Adrenal gland (tissue), 12 donors: Measurements from ENCODE around the gene CLEC16A. TPM values are rescaled to one million over a fixed set of nuclear protein-coding genes. Genes with fewer than 3 reads are reported as not detected.
"Not testable (repeated sequence)": the region's sequence is repeated elsewhere in the genome, so short reads cannot be mapped to it uniquely, and the experiment has no call there.

Experiments used
- DNase-seq, 7 donors: peaks; one replicate each; pipeline ENCODE4 v3.0.0-alpha.2; 2019 to 2020
- H3K27ac ChIP-seq, 5 donors: fragments of 200-600 bp; sonication (generic) in 4 of 5; 1 replicate in 3 of 5; 2 replicates in 2 of 5; pipeline versions ENCODE4 v1.5.1 to v1.8.0; 2016 to 2020; ENCODE audit warnings: mild to moderate bottlenecking in 1 of 5
- H3K27me3 ChIP-seq: fragments of 200-600 bp; 2 replicates; pipeline ENCODE4 v1.8.0; 2021
- H3K36me3 ChIP-seq, 2 donors: fragments of 200-600 bp; replicated peaks in 1 of 2; 1 replicate in 1 of 2; 2 replicates in 1 of 2; pipeline versions ENCODE4 v1.5.1 to v1.8.0; 2018 to 2022
- H3K4me1 ChIP-seq, 2 donors: fragments of 200-600 bp; replicated peaks in 1 of 2; 1 replicate in 1 of 2; 2 replicates in 1 of 2; pipeline versions ENCODE4 v1.5.1 to v1.8.0; 2018 to 2021
- H3K4me3 ChIP-seq, 4 donors: fragments of 200-600 bp; sonication (generic) in 3 of 4; one replicate each; pipeline ENCODE4 v1.5.1; 2016 to 2018
- H3K9me3 ChIP-seq, 3 donors: fragments of 200-600 bp; sonication (generic) in 1 of 3; replicated peaks in 1 of 3; 1 replicate in 2 of 3; 2 replicates in 1 of 3; pipeline versions ENCODE4 v1.5.1 to v1.8.0; 2016 to 2021
- CTCF ChIP-seq, 6 experiments: fragments of 450-650 bp in 4 of 6; fragments of 200-600 bp in 2 of 6; sonication (generic) in 1 of 6; IDR thresholded peaks; 1 replicate in 5 of 6; 2 replicates in 1 of 6; pipeline versions ENCODE4 v1.5.1 to v1.8.0; 2016 to 2021; ENCODE audit warnings: antibody characterized with exemption in 6 of 6, mild to moderate bottlenecking in 2 of 6, moderate library complexity in 1 of 6
- POLR2A ChIP-seq, 2 donors: fragments of 450-650 bp; IDR thresholded peaks; one replicate each; pipeline ENCODE4 v1.6.1; 2017; ENCODE audit warnings: antibody characterized with exemption in 2 of 2, mild to moderate bottlenecking in 2 of 2, moderate library complexity in 1 of 2
- WGBS, 4 donors: extraction: QIAGEN DNeasy Blood & Tissue Kit in 2 of 4; methylation state at CpG; one replicate each; pipeline versions ENCODE4 v1.1.5 to v1.1.7; 2013 to 2017; 5-methylcytosine and 5-hydroxymethylcytosine counted together
- intact Hi-C, 2 donors: fragments of 100-400 bp; cut with DNase I; formaldehyde crosslinking; loops; one replicate each; pipeline versions ENCODE4 v1.14.1 to v1.15.0; 2022 to 2023
- polyA plus RNA-seq, 3 donors: library from polyadenylated mRNA; stranded (reverse); fragments of 200-250 nt in 2 of 3; fragments of 350-450 nt in 1 of 3; fragmentation: Illumina TruSeq in 1 of 3; extraction: RNeasy Lipid Tissue Mini Kit (QIAGEN cat#74804) in 1 of 3; gene quantifications; one replicate each; pipeline ENCODE4 v1.2.3, GENCODE V29; 2013 to 2014
- total RNA-seq, 9 donors: library from RNA; depleted of rRNA in 4 of 9; stranded (reverse); fragments of >200 nt in 4 of 9; fragments of 120-200 nt in 1 of 9; fragmentation: NEBNext Ultra II Directional in 1 of 9; extraction: Animal tissue kit (Norgen Biotek cat#: 25700) in 1 of 9; gene quantifications; one replicate each; pipeline versions ENCODE4 v1.1.0 to v1.2.4, GENCODE V29; 2013 to 2023
- donor health status: healthy with polysubstance abuse.
- donor health status: Bipolar disorder and iron deficiency.
- donor health status: DM: yes; HTN: yes; CAD: no.
- donor health status: DM: no; HTN: no; CAD: no.
- donor health status: DM: no; HTN: no; CAD: no.
- donor health status: DM: yes; HTN: yes; CAD: no.

CLEC16A gene
- total and polyA plus RNA-seq, 12 donors, result 14.0 to 37.2 (median 27.6) TPM

- peak; percentile 83 to 97 (median 93) for DNase-seq
- peaks cover 40 to 44% of the 10 kb centered on the region in 2 donors for H3K4me1 ChIP-seq
- TF ChIP-seq POLR2A (IDR thresholded peaks at IDR 0.05) (no peak), CTCF (IDR thresholded peaks at IDR 0.05) (no peak)
- H3K36me3 ChIP-seq, result peaks cover 0 to 30% of the 10 kb centered on the region in 2 donors
- H3K27me3 ChIP-seq, result no peaks in the 10 kb centered on the region
- no peaks in the 10 kb centered on the region for H3K9me3 ChIP-seq
- intact Hi-C loops, result loop anchor here in 1 of 2 donors (10.0 kb wide), 1 partner anchor 408 kb away; no protein-coding TSS in a partner anchor
- H3K27ac ChIP-seq, result peak overlapping the region; percentile 47 to 86 (median 77)
- 51 to 64% (median 58%) methylated on average over 7 to 14 of the region's 14 CpGs for WGBS, 4 donors
- H3K4me3 ChIP-seq, result no peak overlapping the region
These were observed 21.8 kb upstream of the CLEC16A start for GRCh38 chr16:10922328-10923145.

- no peaks in the 10 kb centered on the region for H3K27me3 ChIP-seq
- no peaks in the 10 kb centered on the region for H3K9me3 ChIP-seq
- H3K4me1 ChIP-seq, result peaks cover 40 to 42% of the 10 kb centered on the region in 2 donors
- intact Hi-C loops, result loop anchor here in 1 of 2 donors (10.0 kb wide), 1 partner anchor 408 kb away; no protein-coding TSS in a partner anchor
- peak overlapping the region; percentile 30 to 86 (median 72) for H3K27ac ChIP-seq
- peaks cover 0 to 37% of the 10 kb centered on the region in 2 donors for H3K36me3 ChIP-seq
- TF ChIP-seq CTCF (IDR thresholded peaks at IDR 0.05) (no peak), POLR2A (IDR thresholded peaks at IDR 0.05) (no peak)
- no peak for DNase-seq
- no peak overlapping the region for H3K4me3 ChIP-seq
- WGBS, 4 donors, result 84 to 88% (median 88%) methylated on average over 7 to 10 of the region's 10 CpGs
These were observed 21.2 kb upstream of the CLEC16A start for GRCh38 chr16:10923146-10923649.

GRCh38 chr16:10923650-10924214, 20.6 kb upstream of the CLEC16A start:
- H3K27ac ChIP-seq, result peak overlapping the region; percentile 30 to 86 (median 72)

GRCh38 chr16:10925285-10925684, 19.1 kb upstream of the CLEC16A start:
- H3K4me3 ChIP-seq, H3K9me3 ChIP-seq, DNase-seq, H3K27me3 ChIP-seq: not testable (repeated sequence)
- 82 to 95% (median 92%) methylated on average over 2 to 3 of the region's 3 CpGs for WGBS, 4 donors
- peaks cover 48 to 50% of the 10 kb centered on the region in 2 donors for H3K4me1 ChIP-seq
- H3K36me3 ChIP-seq, result peaks cover 0 to 47% of the 10 kb centered on the region in 2 donors
- peak overlapping the region in 3 of 5 donors; percentile 10 to 86 (median 78) for H3K27ac ChIP-seq
- intact Hi-C loops, result loop anchor here in 1 of 2 donors (10.0 kb wide), 1 partner anchor 410 kb away; no protein-coding TSS in a partner anchor

More at GRCh38 chr16:10923650-10924214, 20.6 kb upstream of the CLEC16A start:
- Histone ChIP-seq H3K4me1 (peaks cover 37 to 40% of the 10 kb centered on the region in 2 donors), H3K9me3 (no peaks in the 10 kb centered on the region), H3K27me3 (no peaks in the 10 kb centered on the region), H3K4me3 (no peak overlapping the region), H3K36me3 (peaks cover 0 to 42% of the 10 kb centered on the region in 2 donors)
- peak in 1 of 2 donors; percentile 57 for TF ChIP-seq POLR2A (IDR thresholded peaks at IDR 0.05)
- peak in 3 of 6 experiments; percentile 6 to 11 (median 9) for TF ChIP-seq CTCF (IDR thresholded peaks at IDR 0.05)
- DNase-seq, result peak; percentile 88 to 97 (median 96)
- 46 to 53% (median 46%) methylated on average over 5 to 14 of the region's 14 CpGs for WGBS, 4 donors
- intact Hi-C loops, result loop anchor here in 1 of 2 donors (10.0 kb wide), 1 partner anchor 409 kb away; no protein-coding TSS in a partner anchor
